GM18951 (cell line): ENCODE data around the gene CPED1.

Experiments
- POLR2A ChIP-seq: IDR thresholded peaks from 4 replicates; pipeline ENCODE4 v1.6.1; 2011; ENCODE audit warnings: mild to moderate bottlenecking; ENCODE audit not compliant: insufficient read length, insufficient read depth; ENCODE audit errors: extremely low read depth
- in situ Hi-C: fragments of 300-500 bp; cut with MboI; formaldehyde crosslinking; loops from one replicate; pipeline ENCODE4 v1.12.0; 2022; ENCODE audit warnings: low sequenced_read_pairs, mixed read lengths, inconsistent platforms; ENCODE audit not compliant: unreplicated experiment

The CPED1 gene

DNA sequence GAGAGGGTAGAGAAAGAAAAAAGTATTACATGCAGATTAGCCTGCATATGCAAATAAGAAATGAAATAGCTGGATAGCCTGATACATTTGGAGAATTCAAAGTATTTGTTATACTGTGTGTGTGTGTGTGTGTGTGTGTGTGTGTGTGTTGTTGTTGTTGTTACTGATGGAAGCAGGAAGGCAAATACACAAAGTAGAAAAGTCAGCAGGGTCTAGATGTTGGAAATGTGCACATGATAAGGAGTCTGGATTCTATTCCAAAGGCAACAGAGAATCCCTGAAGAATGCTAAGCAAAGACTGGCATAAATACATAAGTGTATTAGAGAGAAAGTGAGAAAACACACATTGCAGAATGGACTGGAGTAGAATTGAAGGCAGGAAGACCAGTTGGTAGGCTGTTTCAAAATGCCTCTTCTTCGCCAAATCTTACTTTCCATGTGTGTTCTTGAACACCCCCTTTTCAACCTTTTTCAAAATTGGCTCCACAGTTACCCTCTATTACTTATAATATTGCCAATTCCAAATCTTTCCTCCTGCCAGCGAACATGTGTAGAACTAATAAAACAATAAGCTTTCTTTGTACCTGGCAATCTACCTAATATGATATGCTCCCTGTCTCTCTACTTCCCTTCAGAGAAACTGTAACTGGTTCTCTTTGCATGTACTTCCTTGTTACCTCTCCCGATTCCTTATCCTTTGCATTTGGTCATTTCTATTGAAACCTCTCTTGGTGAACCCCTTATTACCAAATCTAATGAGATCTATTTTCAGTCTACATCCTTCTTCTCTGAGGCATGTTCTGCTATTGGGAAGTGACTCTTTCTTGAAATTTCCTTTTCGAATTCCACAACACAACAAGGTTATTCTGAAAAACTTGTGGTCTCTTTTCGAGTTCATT, 6.2 kb downstream of the CPED1 start:
- no peak for TF ChIP-seq POLR2A
- in situ Hi-C loops: loop anchor here (10.0 kb wide), 1 partner anchor 110 kb away; no protein-coding TSS in a partner anchor

DNA sequence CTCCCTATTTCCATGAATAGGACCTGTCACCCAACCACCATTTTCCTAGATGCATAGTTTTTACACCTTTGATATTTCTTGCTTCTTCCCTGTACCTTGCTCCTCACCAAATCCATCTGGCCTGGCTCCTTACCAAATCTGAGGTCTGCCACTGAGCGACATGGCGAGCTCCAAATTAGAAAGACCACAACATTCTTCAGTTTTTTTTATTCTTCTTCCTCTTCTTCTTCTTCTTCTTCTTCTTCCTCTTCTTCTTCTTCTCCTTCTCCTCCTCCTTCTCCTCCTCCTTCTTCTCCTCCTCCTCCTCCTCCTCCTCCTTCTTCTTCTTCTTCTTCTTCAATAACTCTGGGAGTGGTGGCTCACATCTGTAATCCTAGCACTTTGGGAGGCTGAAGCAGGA, 7.1 kb downstream of the CPED1 start:
- in situ Hi-C loops: loop anchor here (10.0 kb wide), 1 partner anchor 109 kb away; no protein-coding TSS in a partner anchor

DNA sequence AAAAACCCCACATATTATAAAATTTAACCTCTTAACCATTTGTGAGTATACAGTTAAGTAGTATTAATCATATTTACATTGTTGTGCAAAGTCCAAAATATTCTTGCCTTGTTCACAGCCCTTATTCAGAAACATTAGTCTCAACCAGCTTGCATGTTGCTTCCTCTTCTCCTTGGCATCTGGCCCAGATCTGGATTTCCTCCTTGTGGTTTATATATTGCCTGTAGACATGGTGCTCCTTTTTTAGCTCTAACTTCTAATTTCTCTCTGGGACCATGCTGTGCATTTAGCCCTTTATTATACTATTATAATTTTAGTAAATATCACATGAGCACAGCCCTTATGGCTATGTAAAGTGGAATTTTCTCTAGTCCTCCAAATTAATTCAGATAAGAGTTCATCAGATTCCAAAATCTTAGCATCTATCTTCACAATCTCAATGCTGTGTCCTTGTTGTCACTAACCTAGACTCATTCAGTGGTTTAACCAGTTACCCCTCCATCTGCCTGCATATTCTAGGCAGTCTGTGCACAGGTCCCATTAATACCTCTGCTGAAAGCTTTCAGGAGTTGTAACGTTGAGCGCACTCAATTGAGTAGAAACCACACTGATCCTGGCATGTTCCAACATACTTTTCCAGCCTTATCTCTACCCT, 7.9 kb downstream of the CPED1 start:
- TF ChIP-seq POLR2A: no peak
- in situ Hi-C loops: loop anchor here (10.0 kb wide), 1 partner anchor 108 kb away; no protein-coding TSS in a partner anchor

More for the DNA sequence above, 7.1 kb downstream of the CPED1 start:
- no peak for TF ChIP-seq POLR2A

DNA sequence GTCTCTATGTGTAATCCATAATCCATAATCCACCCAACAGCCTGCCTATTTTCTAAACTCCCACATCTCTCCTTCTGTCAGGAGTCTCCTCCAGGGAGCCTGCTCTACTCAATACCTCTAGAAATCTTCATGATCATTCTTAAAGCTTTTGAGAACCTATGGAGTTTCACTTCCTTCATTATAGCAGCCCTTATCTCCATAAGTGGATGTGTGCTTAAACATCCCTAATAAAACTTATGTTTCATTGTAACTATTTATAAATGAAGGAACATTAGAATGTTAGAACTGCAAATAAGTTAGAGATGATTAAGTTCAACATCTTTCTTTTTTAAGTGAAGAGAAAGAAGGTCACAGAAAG, 8.5 kb downstream of the CPED1 start:
- in situ Hi-C loops: loop anchor here (10.0 kb wide), 1 partner anchor 108 kb away; no protein-coding TSS in a partner anchor
- TF ChIP-seq POLR2A: no peak

DNA sequence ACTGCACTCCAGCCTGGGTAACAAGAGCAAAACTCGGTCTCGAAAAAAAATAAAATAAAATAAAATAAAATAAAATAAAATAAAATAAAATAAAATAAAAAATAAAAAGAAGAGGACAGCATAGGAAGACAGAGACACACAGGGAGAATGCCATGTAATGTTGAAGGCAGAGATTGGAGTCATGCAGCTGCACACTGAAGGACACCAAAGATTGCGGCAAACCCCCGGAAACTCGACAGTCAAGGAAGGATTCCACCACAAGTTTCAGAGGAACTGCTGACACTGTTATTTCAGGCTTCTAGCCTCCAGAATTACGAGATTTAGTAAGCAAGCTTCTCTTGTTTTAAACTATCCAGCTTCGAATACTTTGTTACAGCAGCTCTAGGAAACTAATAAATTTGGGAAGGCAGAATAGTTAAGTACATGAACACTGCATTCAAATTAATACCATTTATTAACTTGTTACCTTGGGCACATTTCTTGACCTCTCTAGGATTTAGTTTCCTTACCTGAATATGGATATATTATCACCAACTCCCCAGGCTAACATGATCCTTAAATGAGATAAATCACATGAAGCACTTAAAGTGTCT, 9.5 kb downstream of the CPED1 start:
- TF ChIP-seq POLR2A: no peak
- in situ Hi-C loops: loop anchor here (10.0 kb wide), 1 partner anchor 107 kb away; no protein-coding TSS in a partner anchor

DNA sequence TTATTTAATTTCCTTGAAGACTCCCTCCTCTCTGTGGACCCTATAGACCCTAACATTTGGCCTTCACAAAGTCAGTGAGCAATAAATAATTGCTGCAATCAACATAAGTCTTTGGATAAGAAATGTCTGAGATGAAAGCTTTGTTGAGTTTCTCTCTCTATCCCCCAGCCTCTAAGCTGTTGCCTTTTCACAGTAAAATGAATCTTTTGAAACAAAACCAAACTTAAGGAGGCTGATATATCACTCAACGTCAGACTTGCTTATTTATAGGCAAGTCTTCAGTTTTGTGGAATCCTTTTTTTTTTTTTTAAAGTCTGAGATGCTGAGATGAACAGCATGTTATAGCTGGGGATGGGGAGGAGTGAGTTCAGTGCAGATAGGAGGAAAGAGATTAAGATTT, 10.0 kb downstream of the CPED1 start:
- no peak for TF ChIP-seq POLR2A
- in situ Hi-C loops: loop anchor here (10.0 kb wide), 1 partner anchor 106 kb away; no protein-coding TSS in a partner anchor

DNA sequence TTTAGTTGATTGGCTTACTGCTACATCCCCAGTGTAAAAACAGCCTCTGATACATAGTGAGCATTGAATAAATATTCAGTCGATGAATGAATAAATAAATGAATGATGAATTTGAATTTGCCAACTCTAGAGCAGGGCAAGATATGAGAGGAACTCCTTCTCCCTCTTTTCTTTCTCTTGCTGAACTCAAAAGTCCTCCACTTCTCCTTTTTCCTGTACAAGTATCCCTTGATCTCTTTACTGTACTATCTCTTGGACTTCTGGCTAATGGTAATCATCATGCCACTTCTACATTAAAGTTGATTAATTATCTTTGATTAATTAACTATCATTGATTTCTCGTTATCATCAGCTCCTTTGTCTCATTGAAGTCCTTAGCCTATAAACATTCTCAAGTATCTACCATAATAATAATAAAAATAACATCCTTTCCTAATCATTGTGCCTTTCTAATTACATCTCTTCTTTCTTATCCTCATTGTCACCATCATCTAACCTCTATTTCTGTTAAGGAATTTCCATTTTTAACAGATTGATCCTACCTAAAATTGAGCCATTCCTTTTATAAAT, 10.6 kb downstream of the CPED1 start:
- in situ Hi-C loops: loop anchor here (10.0 kb wide), 1 partner anchor 106 kb away; no protein-coding TSS in a partner anchor
- TF ChIP-seq POLR2A: no peak

DNA sequence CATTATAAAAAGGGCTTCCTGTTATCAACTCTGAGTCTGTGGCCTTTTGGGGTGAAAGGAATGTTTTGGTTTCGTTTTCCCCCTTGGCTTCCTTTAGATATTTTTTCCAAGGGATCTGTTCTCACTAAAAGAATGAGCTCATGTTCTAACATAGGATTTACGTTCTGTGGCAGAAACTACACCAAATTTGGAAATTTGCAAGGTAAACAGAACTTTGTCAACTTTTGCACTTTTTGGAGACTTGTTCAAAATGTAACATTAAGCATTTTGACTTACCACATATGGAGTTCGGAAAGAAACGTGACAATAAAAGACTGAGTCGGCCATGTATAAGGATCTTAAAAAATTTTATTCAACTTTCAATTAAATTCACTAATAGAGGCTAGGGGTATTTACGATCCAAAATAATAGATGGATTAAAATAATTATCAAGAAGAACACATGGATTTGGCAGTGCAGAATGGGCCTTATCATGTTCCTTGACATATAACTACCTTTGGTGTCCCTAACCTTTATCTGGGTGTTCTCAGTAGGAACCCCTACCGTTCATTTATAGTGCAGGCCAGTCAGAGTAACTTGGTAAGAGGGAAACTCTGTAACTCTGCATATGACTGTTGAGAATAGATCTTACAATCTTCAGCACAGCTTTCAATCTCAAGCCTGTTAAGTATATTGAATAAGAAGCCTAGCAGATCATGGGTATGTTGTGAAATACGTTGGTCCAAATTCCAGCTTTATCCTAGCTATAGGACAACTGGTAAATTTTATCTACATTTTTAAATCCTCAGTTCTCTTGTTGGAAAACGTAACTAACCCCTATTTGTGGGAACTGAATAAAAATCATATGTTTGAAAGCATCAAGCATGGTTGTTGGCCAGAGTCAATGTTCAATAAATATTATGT, 11.8 kb downstream of the CPED1 start:
- no peak for TF ChIP-seq POLR2A
- in situ Hi-C loops: no loop called here

DNA sequence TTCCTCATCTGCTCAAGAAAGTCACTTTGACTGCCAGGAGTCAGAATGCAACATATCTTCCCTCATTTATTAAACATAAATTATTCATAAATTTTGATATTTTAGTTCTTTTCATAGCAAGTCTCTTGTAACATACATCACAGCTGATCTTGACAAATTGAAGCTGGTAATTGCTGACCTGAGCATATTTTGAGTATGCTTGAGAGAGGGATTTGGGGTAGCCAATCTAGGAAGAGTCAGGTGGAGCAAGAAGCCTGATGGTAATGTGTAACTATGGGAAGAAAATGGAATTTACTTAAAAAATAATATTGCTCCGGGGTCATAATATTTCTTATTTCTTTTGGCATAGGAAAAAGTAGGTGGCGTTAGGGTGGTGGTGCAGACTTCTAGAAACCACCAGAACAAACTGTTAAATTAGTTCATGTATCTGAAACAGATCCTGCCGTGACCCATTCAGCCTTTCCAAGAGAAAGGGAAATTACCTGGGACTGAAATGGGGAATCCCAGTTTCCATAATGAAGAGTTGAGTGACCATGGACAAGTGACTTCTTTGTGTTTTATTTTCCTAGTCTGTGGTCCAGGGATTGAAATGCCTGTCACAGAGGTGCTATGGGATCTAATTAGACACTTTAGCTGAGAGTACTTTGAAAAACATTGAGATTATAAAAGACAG, 12.9 kb downstream of the CPED1 start:
- in situ Hi-C loops: no loop called here
- no peak for TF ChIP-seq POLR2A

DNA sequence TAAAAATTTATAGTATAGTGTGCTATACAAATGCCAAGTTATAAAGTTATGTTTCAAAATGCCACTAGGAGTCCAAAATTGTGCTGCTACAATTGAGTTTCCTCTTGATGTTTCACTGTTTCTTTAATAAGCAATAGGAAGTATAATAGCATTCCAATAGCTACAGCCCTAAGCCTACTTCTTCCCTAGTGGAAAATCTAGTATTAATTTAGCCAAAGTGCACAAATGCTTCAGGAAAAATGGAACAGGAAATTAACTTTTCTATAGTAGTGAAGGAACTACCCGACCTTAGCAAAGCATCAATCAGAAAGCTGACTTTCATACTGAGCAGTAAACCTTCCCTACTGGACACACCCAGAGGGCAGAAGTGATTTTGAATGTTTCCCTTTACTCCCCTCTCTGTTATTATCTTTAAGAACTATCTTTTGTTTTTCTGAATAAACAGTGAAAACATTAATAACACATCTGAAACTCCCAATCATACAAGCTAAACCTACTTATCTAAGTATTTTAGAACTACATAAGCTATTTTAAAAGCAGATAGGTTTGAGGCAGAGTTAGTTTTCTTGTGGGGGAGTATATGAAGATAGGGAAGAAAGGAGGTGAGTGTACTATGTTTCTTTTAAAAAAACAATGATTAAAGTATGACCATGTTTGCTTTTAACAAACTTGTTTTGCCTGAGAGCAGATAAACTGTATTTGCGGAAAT, 13.7 kb downstream of the CPED1 start:
- no peak for TF ChIP-seq POLR2A
- in situ Hi-C loops: no loop called here

DNA sequence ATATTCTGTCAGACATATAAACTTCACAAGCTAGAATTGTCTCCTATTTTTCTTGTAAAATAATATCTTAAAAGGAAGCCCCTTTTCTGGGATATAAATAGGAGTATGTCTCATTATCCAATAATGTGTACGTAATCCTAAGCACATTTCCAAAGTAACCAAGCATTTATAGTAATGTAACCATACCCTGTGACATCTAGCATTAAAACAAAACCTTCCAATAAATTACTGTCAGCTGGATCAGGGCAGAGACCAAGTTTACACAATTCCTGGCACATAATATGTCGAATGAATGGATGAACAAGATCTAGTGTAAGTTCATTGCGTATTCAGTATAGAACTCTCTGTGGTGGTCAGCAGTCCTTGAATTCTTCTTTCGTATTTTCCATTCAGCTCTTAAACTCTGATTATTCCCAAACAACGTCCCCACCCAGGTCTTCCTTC, 14.3 kb downstream of the CPED1 start:
- in situ Hi-C loops: no loop called here
- TF ChIP-seq POLR2A: no peak
